HG03103 (cell line): ENCODE data around the gene BYSL.
"Not testable (repeated sequence)": the region's sequence is repeated elsewhere in the genome, so short reads cannot be mapped to it uniquely, and the experiment has no call there.

ENCODE experiments used
- ATAC-seq: cut with Tn5 transposase; IDR thresholded peaks from one replicate; pipeline ENCODE4 v1.9.1; 2021; ENCODE audit warnings: low read depth; ENCODE audit not compliant: unreplicated experiment

Gene BYSL

GRCh38 chr6:41941280-41942066 is 20.2 kb downstream of the BYSL start, which contains the start of gene CCND3:
Gene CCND3, minus strand, starts transcription at chr6:41941808. Its CDS starts 159 bp downstream, at chr6:41941649.
- ATAC-seq: peak; percentile 82

DNA sequence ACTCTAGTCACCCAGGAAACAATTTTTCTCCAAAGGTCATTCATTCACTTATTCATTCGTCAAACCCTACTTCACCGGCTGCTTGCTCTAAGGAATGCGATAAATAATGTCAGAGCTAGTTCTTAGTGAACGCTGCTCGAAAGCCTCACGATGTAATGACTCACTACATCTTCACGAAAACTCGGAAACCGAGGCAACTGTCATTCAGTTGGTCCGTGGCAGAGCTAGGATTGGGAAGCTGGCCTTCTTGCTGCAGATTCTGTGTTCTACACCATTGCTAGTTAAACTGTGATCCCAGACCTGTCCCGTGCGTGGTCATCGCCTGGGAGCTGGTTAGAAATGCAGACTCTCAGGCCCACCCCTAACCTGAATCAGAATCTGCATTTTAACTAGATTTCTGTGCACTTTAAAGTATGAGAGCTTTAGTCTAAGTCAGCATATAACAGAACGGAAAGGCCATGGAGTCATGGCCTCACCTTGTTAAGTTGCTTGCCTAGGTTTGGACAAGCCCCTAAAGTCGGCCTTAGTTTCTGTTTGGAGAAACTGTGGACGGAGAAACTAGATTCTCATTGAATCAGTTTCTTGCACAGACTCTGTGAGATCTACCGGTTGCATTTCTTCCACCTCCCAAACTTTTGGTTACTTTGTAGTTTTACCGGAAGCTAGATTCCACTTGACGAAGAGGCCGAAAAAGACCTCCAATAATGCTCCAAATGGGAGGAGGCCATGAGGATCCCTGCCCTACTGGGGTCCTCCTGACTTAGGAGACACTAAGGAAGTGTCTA is 21.0 kb downstream of the BYSL start:
- ATAC-seq: no peak

DNA sequence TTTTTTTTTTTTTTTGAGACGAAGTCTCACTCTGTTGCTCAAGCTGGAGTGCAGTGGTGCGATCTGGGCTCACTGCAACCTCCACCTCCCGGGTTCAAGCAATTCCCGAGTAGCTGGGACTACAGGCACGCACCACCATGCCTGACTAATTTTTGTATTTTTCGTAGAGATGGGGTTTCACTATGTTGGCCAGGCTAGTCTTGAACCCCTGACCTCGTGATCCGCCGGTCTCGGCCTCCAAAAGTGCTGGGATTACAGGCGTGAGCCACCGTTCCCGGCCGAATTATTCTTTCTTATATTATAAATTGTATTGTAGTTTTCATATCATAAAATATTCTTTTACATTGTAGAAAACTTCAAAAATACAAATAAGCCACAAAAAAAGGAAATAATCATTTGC is 21.6 kb downstream of the BYSL start:
- ATAC-seq: not testable (repeated sequence)

GRCh38 chr6:41943456-41943855 is 22.2 kb downstream of the BYSL start:
- ATAC-seq: no peak

GRCh38 chr6:41947581-41948220 is 26.4 kb downstream of the BYSL start:
- no peak for ATAC-seq

GRCh38 chr6:41954668-41955067 is 33.4 kb downstream of the BYSL start:
- no peak for ATAC-seq

GRCh38 chr6:41955412-41955811 is 34.1 kb downstream of the BYSL start:
- no peak for ATAC-seq

- no peak for ATAC-seq
These were observed 35.8 kb downstream of the BYSL start for GRCh38 chr6:41957117-41957516.

GRCh38 chr6:41958022-41958856 is 36.9 kb downstream of the BYSL start:
- no peak for ATAC-seq

GRCh38 chr6:41960028-41960427 is 38.7 kb downstream of the BYSL start:
- ATAC-seq: no peak

GRCh38 chr6:41963371-41963770 is 42.1 kb downstream of the BYSL start:
- ATAC-seq: no peak

GRCh38 chr6:41964201-41964887 is 43.0 kb downstream of the BYSL start:
- ATAC-seq: no peak

GRCh38 chr6:41965429-41966213 is 44.3 kb downstream of the BYSL start:
- no peak for ATAC-seq

DNA sequence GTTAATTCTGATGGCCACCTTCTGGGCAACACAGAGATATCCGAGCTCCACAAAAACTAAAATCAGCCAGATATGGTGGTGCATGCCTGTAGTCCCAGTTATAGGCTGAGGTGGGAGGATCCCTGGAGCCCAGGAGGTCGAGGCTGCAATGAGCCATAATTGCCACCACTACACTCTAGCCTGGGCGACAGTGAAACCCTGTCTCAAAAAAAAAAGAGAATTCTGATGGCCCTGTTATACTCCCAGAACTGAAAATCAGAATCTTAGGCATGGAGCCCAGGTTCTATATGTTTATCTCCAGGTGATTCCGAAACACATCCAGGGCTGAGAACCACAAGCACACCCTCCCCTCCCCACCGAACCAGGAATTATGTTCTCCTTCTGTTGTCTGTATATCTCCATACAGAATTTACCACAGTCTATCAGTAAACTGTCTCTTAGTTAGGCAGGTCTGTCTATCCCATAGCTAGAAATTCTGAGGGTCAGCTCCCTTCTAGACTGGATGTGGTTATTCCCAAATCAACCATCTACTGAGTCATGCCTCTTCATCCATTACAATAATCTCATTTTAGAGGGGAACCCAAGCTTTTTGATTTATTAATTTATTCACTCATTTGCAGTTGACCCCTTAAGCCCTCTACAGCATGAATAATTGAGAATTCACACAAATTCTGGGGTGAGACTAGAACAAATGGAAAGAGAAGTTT is 45.1 kb downstream of the BYSL start:
- ATAC-seq: no peak

- no peak for ATAC-seq
These were observed 45.6 kb downstream of the BYSL start for GRCh38 chr6:41966961-41967311.

- no peak for ATAC-seq
These were observed 46.3 kb downstream of the BYSL start for GRCh38 chr6:41967312-41968287.

DNA sequence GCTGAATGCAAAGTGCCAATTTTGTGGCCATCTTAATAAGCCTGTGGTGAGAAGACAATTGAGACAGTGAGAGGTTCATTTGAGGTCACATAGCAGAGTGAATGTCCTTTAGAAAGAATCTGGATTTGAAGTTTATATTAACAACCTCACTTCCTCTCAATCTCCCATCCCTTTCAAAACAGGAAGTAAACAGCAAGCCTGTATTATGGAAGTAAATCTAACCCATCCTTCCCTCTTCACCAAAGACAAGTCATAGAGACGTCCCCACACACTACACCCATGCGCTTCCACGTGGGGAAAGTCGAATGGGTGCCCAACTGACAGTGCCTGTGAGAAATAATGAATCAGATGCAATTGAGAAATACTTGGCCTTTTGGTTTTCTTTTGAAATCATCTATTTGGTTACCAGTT is 49.1 kb downstream of the BYSL start:
- no peak for ATAC-seq
